Mesenchymal stem cell (in vitro differentiated cells and primary cell): ENCODE measurements around the gene KIAA1191.

ENCODE experiments used
- DNase-seq: peaks from one replicate; pipeline ENCODE4 v3.0.0-alpha.2; 2013
- H2AFZ ChIP-seq: one replicate; pipeline ENCODE4 v1.6.1; 2013; ENCODE audit warnings: low read depth, mild to moderate bottlenecking, control low read depth, inconsistent platforms, low read length, moderate library complexity
- H2AK5ac ChIP-seq: 2 replicates; pipeline ENCODE4 v1.6.1; 2013; ENCODE audit warnings: low read length, moderate library complexity, mild to moderate bottlenecking, inconsistent platforms; ENCODE audit not compliant: severe bottlenecking
- H2BK120ac ChIP-seq: one replicate; pipeline ENCODE4 v1.6.1; 2013; ENCODE audit warnings: low read depth, mild to moderate bottlenecking, inconsistent platforms, low read length, moderate library complexity
- H2BK12ac ChIP-seq, 2 experiments: one replicate each; pipeline ENCODE4 v1.6.1; 2013; ENCODE audit warnings: inconsistent platforms in 2 of 2, low read length in 2 of 2, mild to moderate bottlenecking in 2 of 2, moderate library complexity in 2 of 2, control low read depth in 1 of 2
- H2BK15ac ChIP-seq: one replicate; pipeline ENCODE4 v1.6.1; 2013; ENCODE audit warnings: mild to moderate bottlenecking, low read depth, inconsistent platforms; ENCODE audit not compliant: poor library complexity, severe bottlenecking
- H2BK5ac ChIP-seq: 2 replicates; pipeline ENCODE4 v1.6.1; 2013; ENCODE audit warnings: low read depth, mild to moderate bottlenecking, low read length, control low read depth, inconsistent platforms; ENCODE audit not compliant: poor library complexity, severe bottlenecking
- H3K14ac ChIP-seq, 2 experiments: one replicate each; pipeline ENCODE4 v1.6.1; 2013; ENCODE audit warnings: inconsistent platforms in 2 of 2, low read length in 2 of 2, control low read depth in 1 of 2, mild to moderate bottlenecking in 1 of 2, moderate library complexity in 1 of 2
- H3K18ac ChIP-seq, 2 experiments: one replicate each; pipeline ENCODE4 v1.6.1; 2013; ENCODE audit warnings: inconsistent platforms in 2 of 2, low read length in 2 of 2, control low read depth in 1 of 2, low read depth in 1 of 2, mild to moderate bottlenecking in 1 of 2
- H3K23ac ChIP-seq, 2 experiments: one replicate each; pipeline ENCODE4 v1.6.1; 2013; ENCODE audit warnings: inconsistent platforms in 2 of 2, low read length in 2 of 2, mild to moderate bottlenecking in 2 of 2, moderate library complexity in 2 of 2, control low read depth in 1 of 2
- H3K27ac ChIP-seq: 2 replicates; pipeline ENCODE4 v1.5.1; 2013; ENCODE audit warnings: mild to moderate bottlenecking, moderate library complexity, low read length, control low read depth, inconsistent platforms; ENCODE audit not compliant: poor library complexity, severe bottlenecking
- H3K27me3 ChIP-seq, 2 experiments: 2 replicates each; pipeline versions ENCODE4 v1.6.1 to v1.7.0; 2013; ENCODE audit warnings: low read length in 2 of 2, mild to moderate bottlenecking in 2 of 2, moderate library complexity in 2 of 2, control low read depth in 1 of 2, inconsistent platforms in 1 of 2; ENCODE audit not compliant: control insufficient read depth in 1 of 2, insufficient read depth in 1 of 2
- H3K36me3 ChIP-seq, 2 experiments: 2 replicates each; pipeline versions ENCODE4 v1.6.1 to v1.7.0; 2013; ENCODE audit warnings: low read length in 2 of 2, control low read depth in 1 of 2, inconsistent platforms in 1 of 2, low read depth in 1 of 2, mild to moderate bottlenecking in 1 of 2; ENCODE audit not compliant: insufficient read depth in 2 of 2, control insufficient read depth in 1 of 2
- H3K4ac ChIP-seq, 2 experiments: one replicate each; pipeline ENCODE4 v1.6.1; 2013; ENCODE audit warnings: inconsistent platforms in 2 of 2, low read length in 2 of 2, mild to moderate bottlenecking in 2 of 2, moderate library complexity in 2 of 2, control low read depth in 1 of 2, low read depth in 1 of 2
- H3K4me1 ChIP-seq: 2 replicates; pipeline ENCODE4 v1.6.1; 2013; ENCODE audit warnings: low read depth, low read length, control low read depth; ENCODE audit not compliant: control insufficient read depth, insufficient read depth
- H3K4me2 ChIP-seq: 2 replicates; pipeline ENCODE4 v1.6.1; 2013; ENCODE audit warnings: low read length, mild to moderate bottlenecking, inconsistent platforms; ENCODE audit not compliant: poor library complexity, severe bottlenecking
- H3K4me3 ChIP-seq, 2 experiments: 2 replicates each; pipeline versions ENCODE4 v1.5.1 to v1.7.0; 2013; ENCODE audit warnings: low read length in 2 of 2, mild to moderate bottlenecking in 2 of 2, control low read depth in 1 of 2, low read depth in 1 of 2; ENCODE audit not compliant: insufficient read depth in 1 of 2
- H3K79me1 ChIP-seq: replicated peaks from 2 replicates; pipeline ENCODE4 v1.6.1; 2013; ENCODE audit warnings: mild to moderate bottlenecking, control low read depth, low read length, inconsistent platforms; ENCODE audit not compliant: poor library complexity, severe bottlenecking
- H3K9ac ChIP-seq: 2 replicates; pipeline ENCODE4 v1.7.0; 2013; ENCODE audit warnings: mild to moderate bottlenecking, low read length, moderate library complexity
- H3K9me3 ChIP-seq: 2 replicates; pipeline ENCODE4 v1.7.0; 2013; ENCODE audit warnings: mild to moderate bottlenecking, low read length; ENCODE audit not compliant: control insufficient read depth
- H4K8ac ChIP-seq: one replicate; pipeline ENCODE4 v1.6.1; 2013; ENCODE audit warnings: inconsistent platforms, mild to moderate bottlenecking, low read length, moderate library complexity
- H4K91ac ChIP-seq: one replicate; pipeline ENCODE4 v1.6.1; 2013; ENCODE audit warnings: mild to moderate bottlenecking, low read length, inconsistent platforms
- WGBS: methylation state at CpG from one replicate; pipeline ENCODE4 v1.1.7; 2013; ENCODE audit warnings: mixed read lengths; 5-methylcytosine and 5-hydroxymethylcytosine counted together

KIAA1191 gene

GRCh38 chr5:176350416-176350815 lies 11.1 kb downstream of the KIAA1191 start:
- Histone ChIP-seq H3K9ac (no peak overlapping the region), H3K4me3 (no peak overlapping the region), H3K27me3 (no peaks in the 10 kb centered on the region), H2BK5ac (no peak overlapping the region), H3K14ac (no peak overlapping the region), H2AFZ (no peak overlapping the region), H3K36me3 (peaks cover 66 to 96% of the 10 kb centered on the region in 2 experiments), H4K8ac (peak overlapping the region; percentile 43), H2BK12ac (no peak overlapping the region), H3K18ac (no peak overlapping the region), H3K27ac (no peak overlapping the region), H4K91ac (no peak overlapping the region), H2AK5ac (no peak overlapping the region), H3K23ac (no peak overlapping the region), H3K4me1 (no peaks in the 10 kb centered on the region), H2BK15ac (no peak overlapping the region), H3K4me2 (no peak overlapping the region), H3K9me3 (no peaks in the 10 kb centered on the region), H3K79me1 (peaks cover 48% of the 10 kb centered on the region), H2BK120ac (no peak overlapping the region), H3K4ac (no peak overlapping the region)
- DNase-seq, result no peak
- 98% methylated on average over 8 of the region's 8 CpGs for WGBS

GRCh38 chr5:176342766-176343458 lies 18.7 kb downstream of the KIAA1191 start:
- Histone ChIP-seq H3K4me3 (no peak overlapping the region), H3K4ac (no peak overlapping the region), H2BK15ac (no peak overlapping the region), H2BK12ac (no peak overlapping the region), H3K4me2 (no peak overlapping the region), H3K18ac (no peak overlapping the region), H4K91ac (no peak overlapping the region), H3K79me1 (peaks cover 7% of the 10 kb centered on the region), H3K9ac (no peak overlapping the region), H3K4me1 (no peaks in the 10 kb centered on the region), H3K9me3 (no peaks in the 10 kb centered on the region), H3K27ac (no peak overlapping the region), H3K36me3 (peaks cover 21 to 59% of the 10 kb centered on the region in 2 experiments), H3K27me3 (no peaks in the 10 kb centered on the region), H2AFZ (no peak overlapping the region), H3K23ac (no peak overlapping the region), H4K8ac (no peak overlapping the region), H2BK120ac (no peak overlapping the region), H2BK5ac (no peak overlapping the region), H2AK5ac (no peak overlapping the region), H3K14ac (no peak overlapping the region)
- DNase-seq, result no peak
- WGBS, result no CpG with 5 or more reads among the region's 2 CpGs

- Histone ChIP-seq H3K4me3 (no peak overlapping the region), H4K91ac (no peak overlapping the region), H3K14ac (no peak overlapping the region), H2BK12ac (no peak overlapping the region), H3K23ac (no peak overlapping the region), H3K36me3 (peaks cover 17 to 59% of the 10 kb centered on the region in 2 experiments), H3K27ac (no peak overlapping the region), H4K8ac (no peak overlapping the region), H3K9ac (no peak overlapping the region), H3K27me3 (no peaks in the 10 kb centered on the region), H3K4me1 (no peaks in the 10 kb centered on the region), H2BK5ac (no peak overlapping the region), H2AFZ (no peak overlapping the region), H3K79me1 (peaks cover 3% of the 10 kb centered on the region), H2BK15ac (no peak overlapping the region), H2BK120ac (no peak overlapping the region), H3K4me2 (no peak overlapping the region), H3K9me3 (no peaks in the 10 kb centered on the region), H3K4ac (no peak overlapping the region), H2AK5ac (no peak overlapping the region), H3K18ac (no peak overlapping the region)
- no peak for DNase-seq
- WGBS, result 100% methylated on average over 1 of the region's 1 CpG
Measured at GRCh38 chr5:176342158-176342483, 19.4 kb downstream of the KIAA1191 start.

- peaks cover 13 to 59% of the 10 kb centered on the region in 2 experiments for H3K36me3 ChIP-seq
- no peak overlapping the region for H3K23ac ChIP-seq
- H3K4me3 ChIP-seq, result no peak overlapping the region
- H3K4me1 ChIP-seq, result no peaks in the 10 kb centered on the region
- no peak overlapping the region for H2BK12ac ChIP-seq
- H2BK5ac ChIP-seq, result no peak overlapping the region
- H3K9me3 ChIP-seq, result no peaks in the 10 kb centered on the region
- H3K14ac ChIP-seq, result no peak overlapping the region
- no peak overlapping the region for H2BK120ac ChIP-seq
- no peak overlapping the region for H3K4ac ChIP-seq
- no peak overlapping the region for H4K8ac ChIP-seq
- peaks cover under 1% of the 10 kb centered on the region for H3K79me1 ChIP-seq
- 96% methylated on average over 2 of the region's 2 CpGs for WGBS
- H3K27ac ChIP-seq, result no peak overlapping the region
- H3K27me3 ChIP-seq, result no peaks in the 10 kb centered on the region
- H2AFZ ChIP-seq, result no peak overlapping the region
- H3K9ac ChIP-seq, result no peak overlapping the region
- H3K18ac ChIP-seq, result no peak overlapping the region
- H2BK15ac ChIP-seq, result no peak overlapping the region
- no peak overlapping the region for H2AK5ac ChIP-seq
- DNase-seq, result no peak
- no peak overlapping the region for H4K91ac ChIP-seq
- no peak overlapping the region for H3K4me2 ChIP-seq
Measured at GRCh38 chr5:176341325-176342157, 20.0 kb downstream of the KIAA1191 start.
